HEK293 (cell line): ENCODE data around the gene SAFB.

Experiments
- BCL11B ChIP-seq: fragments of 450-650 bp; formaldehyde crosslinking; IDR thresholded peaks from 2 replicates; pipeline ENCODE4 v1.5.1; 2016; ENCODE audit warnings: low read depth, missing biosample characterization, missing genetic modification characterization
- EGR2 ChIP-seq: fragments of 450-650 bp; formaldehyde crosslinking; IDR thresholded peaks from 2 replicates; pipeline ENCODE4 v1.5.1; 2016; ENCODE audit warnings: low read depth, missing biosample characterization, missing genetic modification characterization
- GLI4 ChIP-seq: fragments of 450-650 bp; formaldehyde crosslinking; IDR thresholded peaks from 2 replicates; pipeline ENCODE4 v1.5.1; 2016; ENCODE audit warnings: missing biosample characterization, missing genetic modification characterization
- GLIS2 ChIP-seq: fragments of 450-650 bp; formaldehyde crosslinking; IDR thresholded peaks from 2 replicates; pipeline ENCODE4 v1.5.1; 2016; ENCODE audit warnings: missing biosample characterization, missing genetic modification characterization
- HOXA7 ChIP-seq: sonication (generic); formaldehyde crosslinking; IDR thresholded peaks from 2 replicates; pipeline ENCODE4 v1.8.1; 2022; ENCODE audit warnings: missing genetic modification reagents, borderline replicate concordance
- KLF16 ChIP-seq: fragments of 450-650 bp; formaldehyde crosslinking; IDR thresholded peaks from 2 replicates; pipeline ENCODE4 v1.5.1; 2017; ENCODE audit warnings: missing biosample characterization, missing genetic modification characterization
- KLF7 ChIP-seq: fragments of 450-650 bp; formaldehyde crosslinking; IDR thresholded peaks from 2 replicates; pipeline ENCODE4 v1.5.1; 2016; ENCODE audit warnings: missing biosample characterization, missing genetic modification characterization, borderline replicate concordance
- KLF9 ChIP-seq: fragments of 450-650 bp; formaldehyde crosslinking; IDR thresholded peaks from 2 replicates; pipeline ENCODE4 v1.5.1; 2016; ENCODE audit warnings: missing biosample characterization, missing genetic modification characterization, low read depth
- MEIS1 ChIP-seq: sonication (generic); formaldehyde crosslinking; IDR thresholded peaks from 2 replicates; pipeline ENCODE4 v1.8.1; 2022; ENCODE audit warnings: missing genetic modification reagents, mild to moderate bottlenecking, borderline replicate concordance
- PATZ1 ChIP-seq: fragments of 450-650 bp; formaldehyde crosslinking; IDR thresholded peaks from 2 replicates; pipeline ENCODE4 v1.5.1; 2016; ENCODE audit warnings: missing biosample characterization, missing genetic modification characterization
- SCRT2 ChIP-seq: fragments of 450-650 bp; formaldehyde crosslinking; IDR thresholded peaks from 2 replicates; pipeline ENCODE4 v1.5.1; 2016; ENCODE audit warnings: missing biosample characterization, missing genetic modification characterization
- SP7 ChIP-seq: fragments of 450-650 bp; formaldehyde crosslinking; IDR thresholded peaks from 2 replicates; pipeline ENCODE4 v1.5.1; 2016; ENCODE audit warnings: missing biosample characterization, missing genetic modification characterization
- ZEB2 ChIP-seq: fragments of 450-650 bp; formaldehyde crosslinking; IDR thresholded peaks from 2 replicates; pipeline ENCODE4 v1.5.1; 2016; ENCODE audit warnings: missing biosample characterization, missing genetic modification characterization
- ZFHX2 ChIP-seq: fragments of 450-650 bp; formaldehyde crosslinking; conservative IDR thresholded peaks from 2 replicates; pipeline ENCODE4 v1.5.1; 2016; ENCODE audit warnings: missing biosample characterization, missing genetic modification characterization
- ZNF16 ChIP-seq: fragments of 450-650 bp; formaldehyde crosslinking; IDR thresholded peaks from 2 replicates; pipeline ENCODE4 v1.5.1; 2016; ENCODE audit warnings: low read depth, missing biosample characterization, missing genetic modification characterization
- ZNF223 ChIP-seq: fragments of 450-650 bp; formaldehyde crosslinking; IDR thresholded peaks from 2 replicates; pipeline ENCODE4 v1.5.1; 2016; ENCODE audit warnings: missing biosample characterization, missing genetic modification characterization
- ZNF292 ChIP-seq: fragments of 450-650 bp; formaldehyde crosslinking; IDR thresholded peaks from 2 replicates; pipeline ENCODE4 v1.5.1; 2016; ENCODE audit warnings: low read depth, missing biosample characterization, missing genetic modification characterization, borderline replicate concordance
- ZNF555 ChIP-seq: fragments of 450-650 bp; formaldehyde crosslinking; conservative IDR thresholded peaks from 2 replicates; pipeline ENCODE4 v1.5.1; 2017; ENCODE audit warnings: missing biosample characterization, mild to moderate bottlenecking, missing genetic modification characterization, inconsistent platforms
- ZNF621 ChIP-seq: fragments of 450-650 bp; formaldehyde crosslinking; IDR thresholded peaks from 2 replicates; pipeline ENCODE4 v1.5.1; 2017; ENCODE audit warnings: missing biosample characterization, missing genetic modification characterization
- ZNF677 ChIP-seq: fragments of 450-650 bp; IDR thresholded peaks from 2 replicates; pipeline ENCODE4 v1.5.0; 2018; ENCODE audit warnings: missing biosample characterization, mild to moderate bottlenecking, missing genetic modification characterization, moderate library complexity
- ZNF707 ChIP-seq: fragments of 450-650 bp; formaldehyde crosslinking; IDR thresholded peaks from 2 replicates; pipeline ENCODE4 v1.5.1; 2016; ENCODE audit warnings: missing biosample characterization, missing genetic modification characterization
- ZNF776 ChIP-seq: fragments of 450-650 bp; formaldehyde crosslinking; IDR thresholded peaks from 2 replicates; pipeline ENCODE4 v1.5.0; 2017; ENCODE audit warnings: missing biosample characterization, missing genetic modification characterization, borderline replicate concordance
- TF ChIP-seq, protein P1 (sequence below): fragments of 450-650 bp; formaldehyde crosslinking; IDR thresholded peaks from 2 replicates; pipeline ENCODE4 v1.5.1; 2016; ENCODE audit warnings: missing biosample characterization, missing genetic modification characterization
- TF ChIP-seq, protein P2 (sequence below): fragments of 450-650 bp; formaldehyde crosslinking; IDR thresholded peaks from 2 replicates; pipeline ENCODE4; 2016; ENCODE audit warnings: missing biosample characterization, missing genetic modification characterization
- TF ChIP-seq, protein P3 (sequence below): fragments of 450-650 bp; formaldehyde crosslinking; IDR thresholded peaks from 2 replicates; pipeline ENCODE4 v1.5.1; 2017; ENCODE audit warnings: missing biosample characterization, missing genetic modification characterization
- TF ChIP-seq, protein P4 (sequence below): fragments of 450-650 bp; formaldehyde crosslinking; IDR thresholded peaks from 2 replicates; pipeline ENCODE4 v1.5.1; 2016; ENCODE audit warnings: missing biosample characterization, missing genetic modification characterization

Gene SAFB

DNA sequence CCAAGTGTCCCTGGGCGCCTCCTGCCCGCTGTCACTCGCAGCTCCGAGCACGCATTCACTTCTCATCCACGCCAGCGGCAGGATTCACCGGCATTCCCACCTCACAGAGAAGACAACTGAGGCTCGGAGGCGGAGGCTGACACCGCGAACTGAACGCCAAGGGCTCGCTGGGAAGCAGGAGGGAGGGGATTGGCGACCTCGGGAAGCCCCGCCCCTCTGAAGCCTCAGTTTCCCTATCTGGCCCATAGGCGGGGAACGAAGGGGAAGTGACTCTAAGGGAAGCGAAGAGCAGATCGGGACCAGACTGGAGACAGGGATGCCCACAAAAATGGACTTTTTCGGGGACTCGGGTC lies 57.2 kb downstream of the SAFB start (continued):
- TF ChIP-seq, protein P1, sequence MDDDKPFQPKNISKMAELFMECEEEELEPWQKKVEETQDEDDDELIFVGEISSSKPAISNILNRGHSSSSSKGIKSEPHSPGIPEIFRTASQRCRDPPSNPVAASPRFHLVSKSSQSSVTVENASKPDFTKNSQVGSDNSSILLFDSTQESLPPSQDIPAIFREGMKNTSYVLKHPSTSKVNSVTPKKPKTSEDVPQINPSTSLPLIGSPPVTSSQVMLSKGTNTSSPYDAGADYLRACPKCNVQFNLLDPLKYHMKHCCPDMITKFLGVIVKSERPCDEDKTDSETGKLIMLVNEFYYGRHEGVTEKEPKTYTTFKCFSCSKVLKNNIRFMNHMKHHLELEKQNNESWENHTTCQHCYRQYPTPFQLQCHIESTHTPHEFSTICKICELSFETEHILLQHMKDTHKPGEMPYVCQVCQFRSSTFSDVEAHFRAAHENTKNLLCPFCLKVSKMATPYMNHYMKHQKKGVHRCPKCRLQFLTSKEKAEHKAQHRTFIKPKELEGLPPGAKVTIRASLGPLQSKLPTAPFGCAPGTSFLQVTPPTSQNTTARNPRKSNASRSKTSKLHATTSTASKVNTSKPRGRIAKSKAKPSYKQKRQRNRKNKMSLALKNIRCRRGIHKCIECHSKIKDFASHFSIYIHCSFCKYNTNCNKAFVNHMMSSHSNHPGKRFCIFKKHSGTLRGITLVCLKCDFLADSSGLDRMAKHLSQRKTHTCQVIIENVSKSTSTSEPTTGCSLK = no peak
- TF ChIP-seq KLF16 (tag by site-specific recombination) (peak; percentile 54), KLF7 (tag by site-specific recombination) (peak; percentile 60; the same call in 1 of the 2 replicates), ZNF16 (tag by site-specific recombination) (no peak), GLI4 (tag by site-specific recombination) (0 out of 2 replicates have a peak, but pooled peaks have one; percentile 27), MEIS1 (CRISPR knock-in tag) (no peak), PATZ1 (tag by site-specific recombination) (peak; percentile 35; the same call in 1 of the 2 replicates), ZFHX2 (peak; percentile 40; the same call in 1 of the 2 replicates), ZNF292 (tag by site-specific recombination) (no peak), ZNF555 (tag by site-specific recombination) (no peak), ZNF776 (no peak), ZNF621 (tag by site-specific recombination) (no peak), KLF9 (peak; percentile 60), ZEB2 (tag by site-specific recombination) (no peak), HOXA7 (no peak), SP7 (tag by site-specific recombination) (0 out of 2 replicates have a peak, but pooled peaks have one; percentile 34), ZNF707 (tag by site-specific recombination) (no peak), ZNF677 (tag by site-specific recombination) (no peak), BCL11B (tag by site-specific recombination) (peak; percentile 15; the same call in 1 of the 2 replicates), GLIS2 (peak; percentile 76), EGR2 (no peak; the same call in 1 of the 2 replicates), ZNF223 (tag by site-specific recombination) (no peak), SCRT2 (no peak)
- TF ChIP-seq, protein P2, sequence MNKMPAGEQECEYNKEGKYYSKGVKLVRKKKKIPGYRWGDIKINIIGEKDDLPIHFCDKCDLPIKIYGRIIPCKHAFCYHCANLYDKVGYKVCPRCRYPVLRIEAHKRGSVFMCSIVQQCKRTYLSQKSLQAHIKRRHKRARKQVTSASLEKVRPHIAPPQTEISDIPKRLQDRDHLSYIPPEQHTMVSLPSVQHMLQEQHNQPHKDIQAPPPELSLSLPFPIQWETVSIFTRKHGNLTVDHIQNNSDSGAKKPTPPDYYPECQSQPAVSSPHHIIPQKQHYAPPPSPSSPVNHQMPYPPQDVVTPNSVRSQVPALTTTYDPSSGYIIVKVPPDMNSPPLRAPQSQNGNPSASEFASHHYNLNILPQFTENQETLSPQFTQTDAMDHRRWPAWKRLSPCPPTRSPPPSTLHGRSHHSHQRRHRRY (tag by site-specific recombination) = no peak
- TF ChIP-seq, protein P3, sequence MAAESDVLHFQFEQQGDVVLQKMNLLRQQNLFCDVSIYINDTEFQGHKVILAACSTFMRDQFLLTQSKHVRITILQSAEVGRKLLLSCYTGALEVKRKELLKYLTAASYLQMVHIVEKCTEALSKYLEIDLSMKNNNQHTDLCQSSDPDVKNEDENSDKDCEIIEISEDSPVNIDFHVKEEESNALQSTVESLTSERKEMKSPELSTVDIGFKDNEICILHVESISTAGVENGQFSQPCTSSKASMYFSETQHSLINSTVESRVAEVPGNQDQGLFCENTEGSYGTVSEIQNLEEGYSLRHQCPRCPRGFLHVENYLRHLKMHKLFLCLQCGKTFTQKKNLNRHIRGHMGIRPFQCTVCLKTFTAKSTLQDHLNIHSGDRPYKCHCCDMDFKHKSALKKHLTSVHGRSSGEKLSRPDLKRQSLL = no peak
- TF ChIP-seq, protein P4, sequence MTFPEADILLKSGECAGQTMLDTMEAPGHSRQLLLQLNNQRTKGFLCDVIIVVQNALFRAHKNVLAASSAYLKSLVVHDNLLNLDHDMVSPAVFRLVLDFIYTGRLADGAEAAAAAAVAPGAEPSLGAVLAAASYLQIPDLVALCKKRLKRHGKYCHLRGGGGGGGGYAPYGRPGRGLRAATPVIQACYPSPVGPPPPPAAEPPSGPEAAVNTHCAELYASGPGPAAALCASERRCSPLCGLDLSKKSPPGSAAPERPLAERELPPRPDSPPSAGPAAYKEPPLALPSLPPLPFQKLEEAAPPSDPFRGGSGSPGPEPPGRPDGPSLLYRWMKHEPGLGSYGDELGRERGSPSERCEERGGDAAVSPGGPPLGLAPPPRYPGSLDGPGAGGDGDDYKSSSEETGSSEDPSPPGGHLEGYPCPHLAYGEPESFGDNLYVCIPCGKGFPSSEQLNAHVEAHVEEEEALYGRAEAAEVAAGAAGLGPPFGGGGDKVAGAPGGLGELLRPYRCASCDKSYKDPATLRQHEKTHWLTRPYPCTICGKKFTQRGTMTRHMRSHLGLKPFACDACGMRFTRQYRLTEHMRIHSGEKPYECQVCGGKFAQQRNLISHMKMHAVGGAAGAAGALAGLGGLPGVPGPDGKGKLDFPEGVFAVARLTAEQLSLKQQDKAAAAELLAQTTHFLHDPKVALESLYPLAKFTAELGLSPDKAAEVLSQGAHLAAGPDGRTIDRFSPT (tag by site-specific recombination) = no peak
